GM23338 (cell line): ENCODE measurements around the gene SLC24A1. TPM values are rescaled to one million over a fixed set of nuclear protein-coding genes. Genes with fewer than 3 reads are reported as not detected.

Experiments
- ATAC-seq: fragments of 200-7000 bp; cut with Tn5 transposase; 3 replicates; pipeline ENCODE4 v1.9.1; 2020
- DNase-seq: peaks from one replicate; pipeline ENCODE4 v3.0.0-alpha.2; 2015; ENCODE audit warnings: low spot score
- H2AFZ ChIP-seq: fragments of 200-600 bp; sonication (generic); 2 replicates; pipeline ENCODE4 v1.8.0; 2016; ENCODE audit warnings: antibody characterized with exemption, mild to moderate bottlenecking, moderate library complexity
- H3F3A ChIP-seq: fragments of 200-600 bp; sonication (generic); replicated peaks from 2 replicates; pipeline ENCODE4 v1.8.0; 2017; ENCODE audit warnings: antibody characterized with exemption, mixed run types, low read depth
- H3K27ac ChIP-seq: fragments of 200-600 bp; sonication (generic); 2 replicates; pipeline ENCODE4 v1.6.1; 2016; ENCODE audit warnings: low read depth
- H3K27me3 ChIP-seq: fragments of 200-600 bp; sonication (generic); 2 replicates; pipeline ENCODE4 v1.8.0; 2016; ENCODE audit warnings: mild to moderate bottlenecking, mixed run types, moderate library complexity; ENCODE audit not compliant: insufficient read depth
- H3K36me3 ChIP-seq: fragments of 200-600 bp; sonication (generic); 2 replicates; pipeline ENCODE4 v1.8.0; 2016; ENCODE audit warnings: mild to moderate bottlenecking; ENCODE audit not compliant: insufficient read depth
- H3K4me1 ChIP-seq: fragments of 200-600 bp; sonication (generic); 2 replicates; pipeline ENCODE4 v1.8.0; 2016; ENCODE audit warnings: mild to moderate bottlenecking, moderate library complexity; ENCODE audit not compliant: insufficient read depth
- H3K4me2 ChIP-seq: fragments of 200-600 bp; sonication (generic); 2 replicates; pipeline ENCODE4 v1.7.1; 2017; ENCODE audit warnings: mixed run types
- H3K4me3 ChIP-seq: fragments of 200-600 bp; sonication (generic); 2 replicates; pipeline ENCODE4 v1.6.1; 2016; ENCODE audit warnings: mixed run types
- H3K79me2 ChIP-seq: fragments of 200-600 bp; sonication (generic); replicated peaks from 2 replicates; pipeline ENCODE4 v1.8.0; 2017; ENCODE audit warnings: mild to moderate bottlenecking; ENCODE audit not compliant: insufficient read depth
- H3K9me2 ChIP-seq: fragments of 200-600 bp; sonication (generic); 2 replicates; pipeline ENCODE4 v1.8.0; 2017; ENCODE audit not compliant: insufficient read depth
- H4K20me1 ChIP-seq: fragments of 200-600 bp; sonication (generic); replicated peaks from 2 replicates; pipeline ENCODE4 v1.8.0; 2017; ENCODE audit warnings: mild to moderate bottlenecking; ENCODE audit not compliant: insufficient read depth
- H3K27ac Mint-ChIP-seq: 2 replicates; pipeline ENCODE4 v1.8.0; 2020; ENCODE audit warnings: inconsistent platforms, mild to moderate bottlenecking, moderate library complexity, mixed read lengths
- H3K27me3 Mint-ChIP-seq: 3 replicates; pipeline ENCODE4 v1.8.0; 2022; ENCODE audit warnings: low read depth, mild to moderate bottlenecking, moderate library complexity, mixed read lengths, inconsistent platforms; ENCODE audit not compliant: insufficient read depth, poor library complexity
- H3K36me3 Mint-ChIP-seq: 3 replicates; pipeline ENCODE4 v1.8.0; 2021; ENCODE audit warnings: low read depth, mild to moderate bottlenecking, inconsistent platforms, moderate library complexity, mixed read lengths
- H3K4me1 Mint-ChIP-seq: 3 replicates; pipeline ENCODE4 v1.8.0; 2020; ENCODE audit warnings: mild to moderate bottlenecking, inconsistent platforms, mixed read lengths
- H3K4me3 Mint-ChIP-seq: 3 replicates; pipeline ENCODE4 v1.8.0; 2021; ENCODE audit warnings: moderate library complexity, mild to moderate bottlenecking, inconsistent platforms, mixed read lengths
- H3K9me3 Mint-ChIP-seq: 3 replicates; pipeline ENCODE4 v1.8.0; 2020; ENCODE audit warnings: moderate library complexity, mild to moderate bottlenecking, inconsistent platforms, mixed read lengths
- CREB1 ChIP-seq: fragments of 250-450 bp; sonication (Bioruptor Pico); IDR thresholded peaks from 2 replicates; pipeline ENCODE4 v1.5.0; 2020; ENCODE audit warnings: low read depth, mild to moderate bottlenecking, moderate library complexity
- EZH2 ChIP-seq: fragments of 200-600 bp; sonication (generic); IDR thresholded peaks from one replicate; pipeline ENCODE4 v1.8.0; 2017; ENCODE audit warnings: antibody characterized with exemption, mild to moderate bottlenecking, low read depth; ENCODE audit not compliant: unreplicated experiment
- EZH2phosphoT487 ChIP-seq: fragments of 200-600 bp; sonication (generic); IDR thresholded peaks from one replicate; pipeline ENCODE4 v1.8.1; 2018; ENCODE audit warnings: antibody characterized with exemption; ENCODE audit not compliant: unreplicated experiment
- ZNF114 ChIP-seq: fragments of 250-450 bp; sonication (Bioruptor Pico); IDR thresholded peaks from 2 replicates; pipeline ENCODE4 v1.5.0; 2020; ENCODE audit warnings: mild to moderate bottlenecking, moderate library complexity
- ZNF331 ChIP-seq: fragments of 250-450 bp; sonication (Bioruptor Pico); IDR thresholded peaks from 2 replicates; pipeline ENCODE4 v1.5.0; 2020; ENCODE audit warnings: low read depth, mild to moderate bottlenecking, moderate library complexity
- polyA plus RNA-seq: library from polyadenylated mRNA; unstranded; fragments of >200 nt; fragmentation: Nextera tagmentation; extraction: Ambion mirVana; gene quantifications from 2 replicates; pipeline ENCODE4 v1.2.1, GENCODE V29; 2016
- total RNA-seq: library from RNA; depleted of rRNA; stranded (reverse); fragments of >200 nt; shearing (Covaris generic); gene quantifications from 2 replicates; pipeline ENCODE4 v1.2.3, GENCODE V29; 2014
- TF ChIP-seq, protein P1 (sequence below): fragments of 250-450 bp; sonication (Bioruptor Pico); IDR thresholded peaks from 2 replicates; pipeline ENCODE4 v1.5.0; 2020; ENCODE audit warnings: mild to moderate bottlenecking, moderate library complexity
- TF ChIP-seq, protein P2 (sequence below), 2 experiments: fragments of 200-600 bp in 1 of 2; sonication (generic) in 1 of 2; conservative IDR thresholded peaks; 2 replicates each; pipeline versions ENCODE4 v1.5.1 to v1.6.1; 2016 to 2017; ENCODE audit warnings: antibody characterized with exemption in 2 of 2, low read depth in 2 of 2, mild to moderate bottlenecking in 2 of 2, moderate library complexity in 1 of 2
- TF ChIP-seq, protein P3 (sequence below): IDR thresholded peaks from one replicate; pipeline ENCODE4 v1.6.1; 2018; ENCODE audit warnings: antibody characterized with exemption; ENCODE audit not compliant: unreplicated experiment

The SLC24A1 gene
- total and polyA plus RNA-seq, 2 experiments from 2014 or later, result 1.6 to 4.5 TPM

DNA sequence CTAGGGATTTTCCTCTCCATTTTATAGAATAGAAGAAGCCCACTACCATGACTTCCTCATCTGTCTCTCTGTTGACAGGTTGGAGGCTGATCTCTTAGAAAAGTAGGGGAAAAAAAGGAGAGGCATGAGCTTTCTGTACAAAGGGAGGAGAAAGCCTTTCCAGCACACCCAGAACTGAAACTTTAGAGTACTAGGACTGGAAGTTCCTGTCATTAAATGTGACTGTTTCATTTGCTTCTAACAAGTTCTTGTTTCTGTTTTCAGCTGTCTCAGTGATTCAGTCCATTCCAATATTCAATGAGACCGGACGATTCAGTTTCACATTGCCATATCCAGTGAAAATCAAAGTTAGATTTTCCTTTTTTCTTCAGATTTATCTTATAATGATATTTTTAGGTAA, 49.8 kb upstream of the SLC24A1 start:
- peaks cover 65% of the 10 kb centered on the region for H3K36me3 Mint-ChIP-seq
- peaks cover 46% of the 10 kb centered on the region for H3K36me3 ChIP-seq
- TF ChIP-seq, protein P1, sequence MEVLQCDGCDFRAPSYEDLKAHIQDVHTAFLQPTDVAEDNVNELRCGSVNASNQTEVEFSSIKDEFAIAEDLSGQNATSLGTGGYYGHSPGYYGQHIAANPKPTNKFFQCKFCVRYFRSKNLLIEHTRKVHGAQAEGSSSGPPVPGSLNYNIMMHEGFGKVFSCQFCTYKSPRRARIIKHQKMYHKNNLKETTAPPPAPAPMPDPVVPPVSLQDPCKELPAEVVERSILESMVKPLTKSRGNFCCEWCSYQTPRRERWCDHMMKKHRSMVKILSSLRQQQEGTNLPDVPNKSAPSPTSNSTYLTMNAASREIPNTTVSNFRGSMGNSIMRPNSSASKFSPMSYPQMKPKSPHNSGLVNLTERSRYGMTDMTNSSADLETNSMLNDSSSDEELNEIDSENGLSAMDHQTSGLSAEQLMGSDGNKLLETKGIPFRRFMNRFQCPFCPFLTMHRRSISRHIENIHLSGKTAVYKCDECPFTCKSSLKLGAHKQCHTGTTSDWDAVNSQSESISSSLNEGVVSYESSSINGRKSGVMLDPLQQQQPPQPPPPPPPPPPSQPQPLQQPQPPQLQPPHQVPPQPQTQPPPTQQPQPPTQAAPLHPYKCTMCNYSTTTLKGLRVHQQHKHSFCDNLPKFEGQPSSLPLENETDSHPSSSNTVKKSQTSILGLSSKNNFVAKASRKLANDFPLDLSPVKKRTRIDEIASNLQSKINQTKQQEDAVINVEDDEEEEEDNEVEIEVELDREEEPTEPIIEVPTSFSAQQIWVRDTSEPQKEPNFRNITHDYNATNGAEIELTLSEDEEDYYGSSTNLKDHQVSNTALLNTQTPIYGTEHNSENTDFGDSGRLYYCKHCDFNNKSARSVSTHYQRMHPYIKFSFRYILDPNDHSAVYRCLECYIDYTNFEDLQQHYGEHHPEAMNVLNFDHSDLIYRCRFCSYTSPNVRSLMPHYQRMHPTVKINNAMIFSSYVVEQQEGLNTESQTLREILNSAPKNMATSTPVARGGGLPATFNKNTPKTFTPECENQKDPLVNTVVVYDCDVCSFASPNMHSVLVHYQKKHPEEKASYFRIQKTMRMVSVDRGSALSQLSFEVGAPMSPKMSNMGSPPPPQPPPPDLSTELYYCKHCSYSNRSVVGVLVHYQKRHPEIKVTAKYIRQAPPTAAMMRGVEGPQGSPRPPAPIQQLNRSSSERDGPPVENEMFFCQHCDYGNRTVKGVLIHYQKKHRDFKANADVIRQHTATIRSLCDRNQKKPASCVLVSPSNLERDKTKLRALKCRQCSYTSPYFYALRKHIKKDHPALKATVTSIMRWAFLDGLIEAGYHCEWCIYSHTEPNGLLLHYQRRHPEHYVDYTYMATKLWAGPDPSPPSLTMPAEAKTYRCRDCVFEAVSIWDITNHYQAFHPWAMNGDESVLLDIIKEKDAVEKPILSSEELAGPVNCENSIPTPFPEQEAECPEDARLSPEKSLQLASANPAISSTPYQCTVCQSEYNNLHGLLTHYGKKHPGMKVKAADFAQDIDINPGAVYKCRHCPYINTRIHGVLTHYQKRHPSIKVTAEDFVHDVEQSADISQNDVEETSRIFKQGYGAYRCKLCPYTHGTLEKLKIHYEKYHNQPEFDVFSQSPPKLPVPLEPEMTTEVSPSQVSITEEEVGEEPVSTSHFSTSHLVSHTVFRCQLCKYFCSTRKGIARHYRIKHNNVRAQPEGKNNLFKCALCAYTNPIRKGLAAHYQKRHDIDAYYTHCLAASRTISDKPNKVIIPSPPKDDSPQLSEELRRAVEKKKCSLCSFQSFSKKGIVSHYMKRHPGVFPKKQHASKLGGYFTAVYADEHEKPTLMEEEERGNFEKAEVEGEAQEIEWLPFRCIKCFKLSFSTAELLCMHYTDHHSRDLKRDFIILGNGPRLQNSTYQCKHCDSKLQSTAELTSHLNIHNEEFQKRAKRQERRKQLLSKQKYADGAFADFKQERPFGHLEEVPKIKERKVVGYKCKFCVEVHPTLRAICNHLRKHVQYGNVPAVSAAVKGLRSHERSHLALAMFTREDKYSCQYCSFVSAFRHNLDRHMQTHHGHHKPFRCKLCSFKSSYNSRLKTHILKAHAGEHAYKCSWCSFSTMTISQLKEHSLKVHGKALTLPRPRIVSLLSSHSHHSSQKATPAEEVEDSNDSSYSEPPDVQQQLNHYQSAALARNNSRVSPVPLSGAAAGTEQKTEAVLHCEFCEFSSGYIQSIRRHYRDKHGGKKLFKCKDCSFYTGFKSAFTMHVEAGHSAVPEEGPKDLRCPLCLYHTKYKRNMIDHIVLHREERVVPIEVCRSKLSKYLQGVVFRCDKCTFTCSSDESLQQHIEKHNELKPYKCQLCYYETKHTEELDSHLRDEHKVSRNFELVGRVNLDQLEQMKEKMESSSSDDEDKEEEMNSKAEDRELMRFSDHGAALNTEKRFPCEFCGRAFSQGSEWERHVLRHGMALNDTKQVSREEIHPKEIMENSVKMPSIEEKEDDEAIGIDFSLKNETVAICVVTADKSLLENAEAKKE, result no peak
- TF ChIP-seq EZH2 (no peak), EZH2phosphoT487 (no peak), ZNF331 (CRISPR knock-in tag) (no peak), CREB1 (CRISPR knock-in tag) (no peak), ZNF114 (CRISPR knock-in tag) (no peak)
- TF ChIP-seq, protein P2, sequence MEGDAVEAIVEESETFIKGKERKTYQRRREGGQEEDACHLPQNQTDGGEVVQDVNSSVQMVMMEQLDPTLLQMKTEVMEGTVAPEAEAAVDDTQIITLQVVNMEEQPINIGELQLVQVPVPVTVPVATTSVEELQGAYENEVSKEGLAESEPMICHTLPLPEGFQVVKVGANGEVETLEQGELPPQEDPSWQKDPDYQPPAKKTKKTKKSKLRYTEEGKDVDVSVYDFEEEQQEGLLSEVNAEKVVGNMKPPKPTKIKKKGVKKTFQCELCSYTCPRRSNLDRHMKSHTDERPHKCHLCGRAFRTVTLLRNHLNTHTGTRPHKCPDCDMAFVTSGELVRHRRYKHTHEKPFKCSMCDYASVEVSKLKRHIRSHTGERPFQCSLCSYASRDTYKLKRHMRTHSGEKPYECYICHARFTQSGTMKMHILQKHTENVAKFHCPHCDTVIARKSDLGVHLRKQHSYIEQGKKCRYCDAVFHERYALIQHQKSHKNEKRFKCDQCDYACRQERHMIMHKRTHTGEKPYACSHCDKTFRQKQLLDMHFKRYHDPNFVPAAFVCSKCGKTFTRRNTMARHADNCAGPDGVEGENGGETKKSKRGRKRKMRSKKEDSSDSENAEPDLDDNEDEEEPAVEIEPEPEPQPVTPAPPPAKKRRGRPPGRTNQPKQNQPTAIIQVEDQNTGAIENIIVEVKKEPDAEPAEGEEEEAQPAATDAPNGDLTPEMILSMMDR (conservative IDR thresholded peaks at IDR 0.05; ENCODE audit: low read depth in 2 of 2), result no peak
- TF ChIP-seq, protein P3, sequence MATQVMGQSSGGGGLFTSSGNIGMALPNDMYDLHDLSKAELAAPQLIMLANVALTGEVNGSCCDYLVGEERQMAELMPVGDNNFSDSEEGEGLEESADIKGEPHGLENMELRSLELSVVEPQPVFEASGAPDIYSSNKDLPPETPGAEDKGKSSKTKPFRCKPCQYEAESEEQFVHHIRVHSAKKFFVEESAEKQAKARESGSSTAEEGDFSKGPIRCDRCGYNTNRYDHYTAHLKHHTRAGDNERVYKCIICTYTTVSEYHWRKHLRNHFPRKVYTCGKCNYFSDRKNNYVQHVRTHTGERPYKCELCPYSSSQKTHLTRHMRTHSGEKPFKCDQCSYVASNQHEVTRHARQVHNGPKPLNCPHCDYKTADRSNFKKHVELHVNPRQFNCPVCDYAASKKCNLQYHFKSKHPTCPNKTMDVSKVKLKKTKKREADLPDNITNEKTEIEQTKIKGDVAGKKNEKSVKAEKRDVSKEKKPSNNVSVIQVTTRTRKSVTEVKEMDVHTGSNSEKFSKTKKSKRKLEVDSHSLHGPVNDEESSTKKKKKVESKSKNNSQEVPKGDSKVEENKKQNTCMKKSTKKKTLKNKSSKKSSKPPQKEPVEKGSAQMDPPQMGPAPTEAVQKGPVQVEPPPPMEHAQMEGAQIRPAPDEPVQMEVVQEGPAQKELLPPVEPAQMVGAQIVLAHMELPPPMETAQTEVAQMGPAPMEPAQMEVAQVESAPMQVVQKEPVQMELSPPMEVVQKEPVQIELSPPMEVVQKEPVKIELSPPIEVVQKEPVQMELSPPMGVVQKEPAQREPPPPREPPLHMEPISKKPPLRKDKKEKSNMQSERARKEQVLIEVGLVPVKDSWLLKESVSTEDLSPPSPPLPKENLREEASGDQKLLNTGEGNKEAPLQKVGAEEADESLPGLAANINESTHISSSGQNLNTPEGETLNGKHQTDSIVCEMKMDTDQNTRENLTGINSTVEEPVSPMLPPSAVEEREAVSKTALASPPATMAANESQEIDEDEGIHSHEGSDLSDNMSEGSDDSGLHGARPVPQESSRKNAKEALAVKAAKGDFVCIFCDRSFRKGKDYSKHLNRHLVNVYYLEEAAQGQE, result no peak

More for the DNA sequence above, 49.8 kb upstream of the SLC24A1 start:
- Mint-ChIP-seq H3K4me3 (no peak overlapping the region), H3K27ac (no peak overlapping the region), H3K9me3 (no peaks in the 10 kb centered on the region), H3K4me1 (no peaks in the 10 kb centered on the region), H3K27me3 (no peaks in the 10 kb centered on the region)
- DNase-seq, result no peak
- Histone ChIP-seq H2AFZ (no peak overlapping the region), H4K20me1 (no peaks in the 10 kb centered on the region), H3K4me1 (no peaks in the 10 kb centered on the region), H3K27me3 (no peaks in the 10 kb centered on the region), H3K4me2 (no peak overlapping the region), H3K79me2 (no peaks in the 10 kb centered on the region), H3F3A (no peaks in the 10 kb centered on the region), H3K4me3 (no peak overlapping the region), H3K27ac (no peak overlapping the region), H3K9me2 (no peaks in the 10 kb centered on the region)
- ATAC-seq, result no peak
